Esophagus squamous epithelium (tissue), 4 donors: ENCODE measurements around the gene CCDC70.

Source experiments
- POLR2A ChIP-seq, 4 donors: fragments of 450-650 bp; IDR thresholded peaks; one replicate each; pipeline ENCODE4 v1.6.1; 2017; ENCODE audit warnings: antibody characterized with exemption in 4 of 4, mild to moderate bottlenecking in 4 of 4, moderate library complexity in 3 of 4
- TF ChIP-seq, protein P1 (sequence below), 6 experiments: fragments of 450-650 bp in 4 of 6; fragments of 200-600 bp in 2 of 6; sonication (generic) in 2 of 6; IDR thresholded peaks; one replicate each; pipeline ENCODE4 v1.5.1; 2016 to 2019; ENCODE audit warnings: antibody characterized with exemption in 6 of 6, mild to moderate bottlenecking in 4 of 6, moderate library complexity in 4 of 6

DNA sequence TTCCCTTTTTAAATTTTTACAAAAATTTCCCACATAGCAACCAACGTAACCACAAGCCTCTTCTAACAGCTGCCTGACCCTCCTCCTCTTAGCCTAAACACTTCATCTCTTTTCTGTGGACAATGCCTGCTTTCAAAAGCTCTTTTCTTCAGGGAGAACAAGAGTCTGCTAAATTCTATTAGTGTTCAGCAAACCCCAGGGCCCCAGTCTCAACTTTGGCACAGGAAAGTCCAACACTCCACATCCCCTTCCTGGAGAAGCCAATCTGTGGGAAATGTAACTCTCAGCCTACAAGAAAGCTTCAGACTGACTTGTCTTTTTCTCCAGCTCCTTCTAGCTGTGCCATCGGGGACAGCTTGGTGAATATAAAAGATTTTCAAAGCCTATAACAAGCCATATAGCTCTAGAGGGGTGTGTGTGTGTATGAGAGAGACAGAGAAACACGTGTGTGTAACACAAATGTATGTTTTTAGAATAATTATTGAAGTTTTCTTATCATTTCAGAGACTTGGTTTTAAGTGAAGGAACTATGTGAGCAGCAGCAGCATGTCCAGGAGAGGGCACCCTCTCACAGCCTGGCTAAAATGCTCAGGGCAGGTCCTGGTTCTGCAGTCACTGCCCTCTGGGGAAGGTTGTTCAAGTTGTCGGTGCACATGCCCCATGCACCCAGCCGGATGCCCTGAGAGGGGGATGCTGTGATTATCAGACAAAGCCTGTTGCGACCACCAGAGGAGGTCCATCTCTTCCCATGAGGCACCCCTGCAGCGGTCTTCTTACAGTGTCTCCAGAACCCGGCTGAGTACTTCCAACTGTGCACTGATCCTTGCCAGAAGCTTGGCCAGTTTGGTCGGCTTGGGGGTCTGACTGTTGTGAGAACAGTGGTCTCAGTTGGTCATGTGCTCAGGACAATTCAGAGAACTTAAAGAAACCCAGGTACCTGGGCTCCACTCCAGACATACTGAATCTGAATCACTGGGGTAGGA, 34.4 kb downstream of the CCDC70 start:
- TF ChIP-seq, protein P1, sequence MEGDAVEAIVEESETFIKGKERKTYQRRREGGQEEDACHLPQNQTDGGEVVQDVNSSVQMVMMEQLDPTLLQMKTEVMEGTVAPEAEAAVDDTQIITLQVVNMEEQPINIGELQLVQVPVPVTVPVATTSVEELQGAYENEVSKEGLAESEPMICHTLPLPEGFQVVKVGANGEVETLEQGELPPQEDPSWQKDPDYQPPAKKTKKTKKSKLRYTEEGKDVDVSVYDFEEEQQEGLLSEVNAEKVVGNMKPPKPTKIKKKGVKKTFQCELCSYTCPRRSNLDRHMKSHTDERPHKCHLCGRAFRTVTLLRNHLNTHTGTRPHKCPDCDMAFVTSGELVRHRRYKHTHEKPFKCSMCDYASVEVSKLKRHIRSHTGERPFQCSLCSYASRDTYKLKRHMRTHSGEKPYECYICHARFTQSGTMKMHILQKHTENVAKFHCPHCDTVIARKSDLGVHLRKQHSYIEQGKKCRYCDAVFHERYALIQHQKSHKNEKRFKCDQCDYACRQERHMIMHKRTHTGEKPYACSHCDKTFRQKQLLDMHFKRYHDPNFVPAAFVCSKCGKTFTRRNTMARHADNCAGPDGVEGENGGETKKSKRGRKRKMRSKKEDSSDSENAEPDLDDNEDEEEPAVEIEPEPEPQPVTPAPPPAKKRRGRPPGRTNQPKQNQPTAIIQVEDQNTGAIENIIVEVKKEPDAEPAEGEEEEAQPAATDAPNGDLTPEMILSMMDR (IDR thresholded peaks at IDR 0.05), result peak in 5 of 6 experiments; percentile 35 to 67 (median 48)
- TF ChIP-seq POLR2A (IDR thresholded peaks at IDR 0.05), result no peak
